ENCODE measurements around the gene ATP9B.
"Not testable (repeated sequence)": the region's sequence is repeated elsewhere in the genome, so short reads cannot be mapped to it uniquely, and the experiment has no call there.

Gene ATP9B

DNA sequence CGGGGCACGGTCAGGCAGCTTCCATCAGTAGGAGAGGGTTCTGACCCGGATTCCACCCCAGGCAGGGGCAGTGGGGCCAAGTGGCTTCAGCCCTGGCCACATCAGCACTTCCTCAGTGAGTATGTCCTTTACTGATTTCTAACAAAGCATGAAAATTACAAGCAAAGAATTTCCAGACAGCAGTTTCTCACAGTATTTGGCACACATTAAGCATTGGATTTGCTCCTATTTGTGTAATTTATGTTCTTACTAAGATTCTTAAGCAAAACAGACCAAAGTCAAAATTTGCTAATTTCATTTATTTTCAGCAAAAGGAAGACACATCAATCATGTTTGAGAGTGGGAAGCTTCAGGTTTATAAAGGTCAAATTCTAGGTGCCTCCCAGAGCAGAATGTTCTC, 253.2 kb downstream of the ATP9B start:
- TF ChIP-seq CTCF (IDR thresholded peaks at IDR 0.05; ENCODE audit: low read depth, low read length), result no peak
- Histone ChIP-seq H3K27ac (no peak overlapping the region), H3K36me3 (peaks cover 8% of the 10 kb centered on the region), H3K4me3 (ENCODE audit: low read depth, low read length) (no peak overlapping the region), H3K9me3 (ENCODE audit: severe bottlenecking) (peaks cover 4% of the 10 kb centered on the region), H3K27me3 (ENCODE audit: insufficient read depth, low read depth, severe bottlenecking) (no peaks in the 10 kb centered on the region)
- no peak for DNase-seq

- no peak for DNase-seq
- TF ChIP-seq CTCF (IDR thresholded peaks at IDR 0.05; ENCODE audit: low read depth, low read length), result no peak
- Histone ChIP-seq H3K27ac (no peak overlapping the region), H3K9me3 (ENCODE audit: severe bottlenecking) (peaks cover 4% of the 10 kb centered on the region), H3K27me3 (ENCODE audit: insufficient read depth, low read depth, severe bottlenecking) (no peaks in the 10 kb centered on the region), H3K36me3 (peaks cover 8% of the 10 kb centered on the region), H3K4me3 (ENCODE audit: low read depth, low read length) (no peak overlapping the region)
Observed at GRCh38 chr18:79323471-79323870, 254.3 kb downstream of the ATP9B start.

DNA sequence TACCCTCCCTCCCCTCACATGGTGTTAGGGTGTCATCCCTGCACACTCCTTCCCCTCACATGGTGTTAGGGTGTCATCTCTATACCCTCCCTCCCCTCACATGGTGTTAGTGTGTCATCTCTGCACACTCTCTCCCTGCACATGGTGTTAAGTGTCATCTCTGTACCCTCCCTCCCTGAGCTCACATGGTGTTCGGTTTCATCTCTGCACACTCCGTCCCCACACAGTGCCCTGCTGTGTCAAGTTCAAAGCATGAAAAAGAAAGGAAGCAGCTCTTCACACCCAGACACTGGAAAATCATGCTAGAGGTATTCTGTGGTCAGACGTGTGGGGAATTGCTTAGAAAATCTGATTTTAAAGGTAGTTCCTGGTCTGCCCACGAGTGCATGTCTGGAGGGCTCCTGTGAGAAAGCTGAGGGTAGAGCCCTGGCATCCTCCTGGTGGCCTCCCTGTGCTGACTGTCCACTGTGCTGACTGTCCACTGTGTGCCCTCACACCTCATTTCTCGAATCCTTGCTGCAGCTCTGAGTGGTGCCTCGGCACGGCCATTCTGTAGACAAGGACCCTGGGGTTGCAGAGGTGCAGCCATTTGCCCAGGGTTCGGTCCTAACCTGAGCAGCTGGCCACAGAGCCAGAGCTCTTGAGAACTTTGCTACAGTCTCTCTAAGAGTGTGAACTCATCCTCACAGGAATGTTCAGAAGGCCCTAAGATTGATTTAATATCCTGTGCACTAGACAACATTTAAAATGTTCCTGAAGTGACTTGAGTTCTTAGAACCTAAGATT, 257.4 kb downstream of the ATP9B start:
- Histone ChIP-seq H3K4me3 (ENCODE audit: low read depth, low read length) (no peak overlapping the region), H3K27ac (no peak overlapping the region), H3K27me3 (ENCODE audit: insufficient read depth, low read depth, severe bottlenecking) (no peaks in the 10 kb centered on the region), H3K9me3 (ENCODE audit: severe bottlenecking) (peaks cover 4% of the 10 kb centered on the region), H3K36me3 (peaks cover 18% of the 10 kb centered on the region)
- no peak for TF ChIP-seq CTCF (IDR thresholded peaks at IDR 0.05; ENCODE audit: low read depth, low read length)
- no peak for DNase-seq

DNA sequence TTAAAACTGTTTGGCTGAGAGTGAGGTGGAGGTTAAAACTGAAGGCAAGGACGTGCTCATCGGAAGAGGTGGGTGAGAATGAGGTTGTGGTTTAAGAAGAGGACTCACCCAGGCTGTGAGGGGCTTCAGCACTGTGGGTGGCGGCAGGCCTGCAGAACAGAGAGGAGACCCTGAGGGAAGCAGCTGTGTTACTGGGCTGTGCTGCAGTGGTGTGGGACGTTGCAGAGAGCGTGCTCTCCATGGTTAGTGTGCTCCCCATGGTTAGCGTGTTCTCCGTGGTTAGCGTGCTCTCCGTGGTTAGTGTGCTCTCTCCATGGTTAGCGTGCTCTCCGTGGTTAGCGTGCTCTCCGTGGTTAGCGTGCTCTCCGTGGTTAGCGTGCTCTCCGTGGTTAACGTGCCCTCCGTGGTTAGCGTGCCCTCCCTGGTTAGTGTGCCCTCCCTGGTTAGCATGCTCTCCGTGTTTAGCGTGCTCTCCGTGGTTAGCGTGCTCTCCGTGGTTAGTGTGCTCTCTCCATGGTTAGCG, 258.1 kb downstream of the ATP9B start:
- Histone ChIP-seq H3K9me3 (ENCODE audit: severe bottlenecking) (peaks cover 4% of the 10 kb centered on the region), H3K27ac (no peak overlapping the region), H3K27me3 (ENCODE audit: insufficient read depth, low read depth, severe bottlenecking) (no peaks in the 10 kb centered on the region), H3K4me3 (ENCODE audit: low read depth, low read length) (no peak overlapping the region), H3K36me3 (peaks cover 20% of the 10 kb centered on the region)
- TF ChIP-seq CTCF (IDR thresholded peaks at IDR 0.05; ENCODE audit: low read depth, low read length), result no peak
- no peak for DNase-seq

DNA sequence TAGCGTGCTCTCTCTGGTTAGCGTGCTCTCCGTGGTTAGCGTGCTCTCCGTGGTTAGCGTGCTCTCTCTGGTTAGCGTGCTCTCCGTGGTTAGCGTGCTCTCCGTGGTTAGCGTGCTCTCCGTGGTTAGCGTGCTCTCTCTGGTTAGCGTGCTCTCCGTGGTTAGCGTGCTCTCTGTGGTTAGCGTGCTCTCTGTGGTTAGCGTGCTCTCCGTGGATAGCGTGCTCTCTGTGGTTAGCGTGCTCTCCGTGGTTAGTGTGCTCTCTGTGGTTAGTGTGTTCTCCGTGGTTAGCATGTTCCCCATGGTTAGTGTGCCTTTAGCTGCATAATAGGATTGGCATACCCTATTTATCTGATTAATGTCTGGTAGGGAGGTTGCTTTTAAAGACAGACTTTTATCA, 258.7 kb downstream of the ATP9B start:
- H3K4me3 ChIP-seq (ENCODE audit: low read depth, low read length); H3K9me3 ChIP-seq (ENCODE audit: severe bottlenecking); H3K27me3 ChIP-seq (ENCODE audit: insufficient read depth, low read depth, severe bottlenecking); DNase-seq; H3K27ac ChIP-seq: not testable (repeated sequence)
- H3K36me3 ChIP-seq, result peaks cover 16% of the 10 kb centered on the region

DNA sequence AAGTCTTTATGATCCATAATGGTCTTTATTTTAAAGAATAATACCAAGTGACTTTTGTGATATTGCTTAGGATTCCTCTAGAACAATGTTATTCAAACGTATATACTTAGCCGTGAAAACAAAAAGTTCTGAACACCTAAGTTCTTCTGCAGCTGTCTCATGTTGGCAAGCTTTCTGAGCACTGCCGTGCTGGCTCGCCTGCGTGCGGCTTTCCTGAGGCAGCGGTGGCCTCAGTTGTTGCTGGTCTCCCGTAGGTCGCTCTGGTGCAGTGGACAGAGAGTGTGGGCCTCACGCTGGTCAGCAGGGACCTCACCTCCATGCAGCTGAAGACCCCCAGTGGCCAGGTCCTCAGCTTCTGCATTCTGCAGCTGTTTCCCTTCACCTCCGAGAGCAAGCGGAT, 259.7 kb downstream of the ATP9B start:
- no peak for DNase-seq
- no peak for TF ChIP-seq CTCF (IDR thresholded peaks at IDR 0.05; ENCODE audit: low read depth, low read length)
- Histone ChIP-seq H3K9me3 (ENCODE audit: severe bottlenecking) (no peaks in the 10 kb centered on the region), H3K27ac (no peak overlapping the region), H3K27me3 (ENCODE audit: insufficient read depth, low read depth, severe bottlenecking) (no peaks in the 10 kb centered on the region), H3K4me3 (ENCODE audit: low read depth, low read length) (no peak overlapping the region), H3K36me3 (peaks cover 16% of the 10 kb centered on the region)

All from WERI-Rb-1 (cell line).